ENCODE data around the gene NMRK2. TPM values are rescaled to one million over a fixed set of nuclear protein-coding genes. Genes with fewer than 3 reads are reported as not detected.

NMRK2 gene
- total RNA-seq, 1 experiment from 2014 or later, result 60.0 TPM

DNA sequence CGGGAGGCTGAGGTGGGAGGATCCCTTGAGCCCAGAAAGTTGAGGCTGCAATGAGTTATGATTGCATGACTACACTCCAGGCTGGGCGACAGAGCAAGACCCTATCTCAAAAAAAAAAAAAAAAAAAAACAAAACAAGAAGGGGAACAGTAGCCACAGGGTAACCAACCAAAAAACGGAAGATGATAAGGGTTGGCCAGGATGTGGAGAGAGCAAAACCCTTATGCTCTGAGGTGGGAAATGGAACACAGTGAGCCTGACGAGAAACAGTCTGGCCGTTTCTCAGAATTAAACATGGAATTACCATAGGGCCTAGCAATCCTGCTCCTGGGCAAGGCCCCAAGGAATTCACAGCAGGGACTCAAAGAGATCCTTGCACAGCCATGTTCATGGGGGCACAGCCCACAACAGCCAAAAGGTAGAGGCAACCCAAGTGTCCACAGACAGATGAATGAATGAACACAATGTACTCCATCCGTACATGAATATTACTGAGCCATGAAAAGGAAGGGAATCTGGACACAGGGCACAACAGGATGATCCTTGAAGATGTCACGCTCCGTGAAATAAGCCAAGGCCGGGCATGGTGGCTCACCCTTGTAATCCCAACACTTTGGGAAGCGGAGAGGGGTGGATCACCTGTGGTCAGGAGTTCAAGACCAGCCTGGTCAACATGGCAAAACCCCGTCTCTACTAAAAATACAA lies 11.3 kb downstream of the NMRK2 start:
- H2BK20ac ChIP-seq (ENCODE audit: low read depth, low read length, poor library complexity, severe bottlenecking), result no peak overlapping the region

More for the DNA sequence above, 11.3 kb downstream of the NMRK2 start:
- H3K4me1 Mint-ChIP-seq, result no peaks in the 10 kb centered on the region
- H3K27me3 ChIP-seq (ENCODE audit: insufficient read depth, low read length), result no peaks in the 10 kb centered on the region
- no peaks in the 10 kb centered on the region for H3K79me1 ChIP-seq (ENCODE audit: insufficient read depth, low read depth, low read length, poor library complexity, severe bottlenecking)
- H3K36me3 Mint-ChIP-seq (ENCODE audit: insufficient read depth in 1 of 3, low read depth in 3 of 3), result peaks cover 6 to 37% (median 24%) of the 10 kb centered on the region in 3 experiments; a peak in 6 of 7 replicates
- no CpG with 5 or more reads among the region's 11 CpGs for WGBS (ENCODE audit: extremely low coverage, insufficient read length, low lambda C conversion rate)
- no peaks in the 10 kb centered on the region for H3K9me3 ChIP-seq (ENCODE audit: control insufficient read depth, low read depth, low read length)
- no peak overlapping the region for H2BK15ac ChIP-seq (ENCODE audit: low read depth, low read length)
- no peak overlapping the region for H3K56ac ChIP-seq (ENCODE audit: insufficient read length, low read depth, low read length)
- no peaks in the 10 kb centered on the region for H4K20me1 ChIP-seq (ENCODE audit: control insufficient read depth, insufficient read depth, insufficient read length)
- no peak overlapping the region for H3K27ac Mint-ChIP-seq
- no peak overlapping the region for H2BK120ac ChIP-seq (ENCODE audit: low read depth, low read length, poor library complexity, severe bottlenecking)
- H3K4me1 ChIP-seq (ENCODE audit: insufficient read depth, low read length), result no peaks in the 10 kb centered on the region
- H3K27me3 Mint-ChIP-seq (ENCODE audit: low read depth), result no peaks in the 10 kb centered on the region; the same call in 1 of the 2 replicates
- H3T11ph ChIP-seq (ENCODE audit: low read length), result no peak overlapping the region
- no peak overlapping the region for H4K8ac ChIP-seq (replicated peaks; ENCODE audit: insufficient read length, low read depth, low read length)
- H3K14ac ChIP-seq (ENCODE audit: insufficient read depth, low read length), result no peak overlapping the region
- H4K91ac ChIP-seq (ENCODE audit: insufficient read length, low read depth, low read length), result no peak overlapping the region
- no peak overlapping the region for H2BK5ac ChIP-seq (ENCODE audit: insufficient read length, low read length)
- no peak overlapping the region for H3K18ac ChIP-seq (ENCODE audit: insufficient read length, low read depth, low read length)
- no peak overlapping the region for H2BK12ac ChIP-seq (ENCODE audit: insufficient read length, low read depth, low read length)
- H3K4me2 ChIP-seq (ENCODE audit: insufficient read depth, insufficient read length, low read length), result no peak overlapping the region
- TF ChIP-seq, protein P1, sequence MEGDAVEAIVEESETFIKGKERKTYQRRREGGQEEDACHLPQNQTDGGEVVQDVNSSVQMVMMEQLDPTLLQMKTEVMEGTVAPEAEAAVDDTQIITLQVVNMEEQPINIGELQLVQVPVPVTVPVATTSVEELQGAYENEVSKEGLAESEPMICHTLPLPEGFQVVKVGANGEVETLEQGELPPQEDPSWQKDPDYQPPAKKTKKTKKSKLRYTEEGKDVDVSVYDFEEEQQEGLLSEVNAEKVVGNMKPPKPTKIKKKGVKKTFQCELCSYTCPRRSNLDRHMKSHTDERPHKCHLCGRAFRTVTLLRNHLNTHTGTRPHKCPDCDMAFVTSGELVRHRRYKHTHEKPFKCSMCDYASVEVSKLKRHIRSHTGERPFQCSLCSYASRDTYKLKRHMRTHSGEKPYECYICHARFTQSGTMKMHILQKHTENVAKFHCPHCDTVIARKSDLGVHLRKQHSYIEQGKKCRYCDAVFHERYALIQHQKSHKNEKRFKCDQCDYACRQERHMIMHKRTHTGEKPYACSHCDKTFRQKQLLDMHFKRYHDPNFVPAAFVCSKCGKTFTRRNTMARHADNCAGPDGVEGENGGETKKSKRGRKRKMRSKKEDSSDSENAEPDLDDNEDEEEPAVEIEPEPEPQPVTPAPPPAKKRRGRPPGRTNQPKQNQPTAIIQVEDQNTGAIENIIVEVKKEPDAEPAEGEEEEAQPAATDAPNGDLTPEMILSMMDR (conservative IDR thresholded peaks at IDR 0.05), result no peak
- H2AK5ac ChIP-seq (ENCODE audit: insufficient read length, low read length), result no peak overlapping the region
- no peak overlapping the region for H4K5ac ChIP-seq (ENCODE audit: insufficient read length, low read depth, low read length)
- no peaks in the 10 kb centered on the region; a peak in 1 of 5 replicates for H3K9me3 Mint-ChIP-seq
- no peak for DNase-seq
- no peak overlapping the region for H3K27ac ChIP-seq (ENCODE audit: insufficient read length, low read depth, low read length)
- H3K23ac ChIP-seq (ENCODE audit: insufficient read length, low read depth, low read length), result no peak overlapping the region
- no peak overlapping the region for H3K4ac ChIP-seq (ENCODE audit: low read depth, low read length)
- no peak overlapping the region for H3K9ac ChIP-seq (ENCODE audit: extremely low read depth, insufficient read length, low read length)
- no peaks in the 10 kb centered on the region for H3K79me2 ChIP-seq (ENCODE audit: insufficient read depth, low read length)
- H3K4me3 Mint-ChIP-seq, result no peak overlapping the region
- no peak overlapping the region for H2AFZ ChIP-seq (ENCODE audit: low read length)
- no peaks in the 10 kb centered on the region for H3K23me2 ChIP-seq (ENCODE audit: insufficient read length, low read depth, low read length, poor library complexity, severe bottlenecking)
